H1 (cell line): Measurements from ENCODE around the gene LPXN. TPM values are rescaled to one million over a fixed set of nuclear protein-coding genes. Genes with fewer than 3 reads are reported as not detected.

Source experiments
- CTCF ChIA-PET: fragments of 300-600 bp; sonication (Branson Sonifier 250); formaldehyde crosslinking; loops from one replicate; lab custom pipeline; 2021; ENCODE audit not compliant: partially characterized antibody; lab: Charles Lee
- POLR2A ChIA-PET: fragments of 300-600 bp; sonication (Branson Sonifier 250); formaldehyde crosslinking; loops from one replicate; lab custom pipeline; 2021; ENCODE audit warnings: inconsistent platforms; ENCODE audit not compliant: partially characterized antibody; lab: Charles Lee
- DNase-seq, 2 experiments: peaks; one replicate each; pipeline versions ENCODE4 v3.0.0 to v3.0.0-alpha.2; 2010 to 2022; ENCODE audit warnings: low spot score in 2 of 2, low read depth in 1 of 2, mixed read lengths in 1 of 2
- FAIRE-seq: peaks from 2 replicates; lab custom pipeline; 2011; peaks lifted over from hg19 to GRCh38; lab: Jason Lieb, UNC
- H2AFZ ChIP-seq: 2 replicates; pipeline ENCODE4 v1.8.1; 2012; ENCODE audit warnings: low read length, inconsistent platforms
- H2AK5ac ChIP-seq: 2 replicates; pipeline ENCODE4 v1.6.1; 2013; ENCODE audit warnings: low read depth, low read length
- H2BK120ac ChIP-seq: replicated peaks from 2 replicates; pipeline ENCODE3; 2013; ENCODE audit warnings: low read depth, low read length, inconsistent platforms
- H2BK12ac ChIP-seq: 2 replicates; pipeline ENCODE4 v1.6.1; 2013; ENCODE audit warnings: low read depth, low read length
- H2BK15ac ChIP-seq: 2 replicates; pipeline ENCODE4 v1.6.1; 2013; ENCODE audit warnings: low read length
- H2BK20ac ChIP-seq: 2 replicates; pipeline ENCODE4 v1.6.1; 2013; ENCODE audit warnings: low read length
- H2BK5ac ChIP-seq: 2 replicates; pipeline ENCODE4 v1.6.1; 2013; ENCODE audit warnings: low read depth, low read length
- H3K14ac ChIP-seq: 2 replicates; pipeline ENCODE4 v1.6.1; 2013; ENCODE audit warnings: inconsistent platforms; ENCODE audit not compliant: insufficient read length
- H3K18ac ChIP-seq: 2 replicates; pipeline ENCODE4 v1.6.1; 2013; ENCODE audit warnings: low read length; ENCODE audit errors: extremely low read depth
- H3K23ac ChIP-seq: 2 replicates; pipeline ENCODE4 v1.6.1; 2013; ENCODE audit warnings: inconsistent platforms; ENCODE audit not compliant: insufficient read length
- H3K23me2 ChIP-seq: 2 replicates; pipeline ENCODE4 v1.6.1; 2013; ENCODE audit warnings: low read depth, low read length
- H3K27ac ChIP-seq: 2 replicates; pipeline ENCODE4 v1.6.1; 2011; ENCODE audit warnings: low read depth, low read length, inconsistent platforms
- H3K27me3 ChIP-seq, 4 experiments: replicated peaks in 1 of 4; 1 replicate in 1 of 4; 2 replicates in 3 of 4; pipeline versions ENCODE4 v1.6.1 to v1.8.1; 2011 to 2013; ENCODE audit warnings: low read length in 3 of 4, mild to moderate bottlenecking in 3 of 4, inconsistent platforms in 2 of 4, mixed read lengths in 2 of 4, moderate library complexity in 1 of 4; ENCODE audit not compliant: control insufficient read depth in 3 of 4, insufficient read depth in 3 of 4; ENCODE audit errors: extremely low read depth in 1 of 4
- H3K36me3 ChIP-seq, 4 experiments: 2 replicates each; pipeline versions ENCODE4 v1.6.1 to v1.8.1; 2011 to 2013; ENCODE audit warnings: mild to moderate bottlenecking in 4 of 4, low read length in 3 of 4, moderate library complexity in 2 of 4, control low read depth in 1 of 4, inconsistent platforms in 1 of 4; ENCODE audit not compliant: insufficient read depth in 4 of 4, control insufficient read depth in 2 of 4
- H3K4ac ChIP-seq: replicated peaks from 2 replicates; pipeline ENCODE3; 2013; ENCODE audit warnings: low read length, low read depth, mixed read lengths, inconsistent platforms; ENCODE audit not compliant: insufficient read length
- H3K4me1 ChIP-seq, 4 experiments: replicated peaks in 1 of 4; 1 replicate in 1 of 4; 2 replicates in 3 of 4; pipeline versions ENCODE4 v1.6.1 to v1.8.1; 2011 to 2013; ENCODE audit warnings: low read length in 3 of 4, inconsistent platforms in 2 of 4, mixed read lengths in 1 of 4; ENCODE audit not compliant: insufficient read depth in 4 of 4, control insufficient read depth in 3 of 4
- H3K4me2 ChIP-seq, 2 experiments: 2 replicates each; pipeline versions ENCODE4 v1.6.1 to v1.8.1; 2011 to 2013; ENCODE audit warnings: low read depth in 2 of 2, low read length in 2 of 2, control low read depth in 1 of 2, inconsistent platforms in 1 of 2, mild to moderate bottlenecking in 1 of 2; ENCODE audit not compliant: insufficient read depth in 1 of 2
- H3K4me3 ChIP-seq, 4 experiments: fragments of 200-600, 300-600 bp in 1 of 4; sonication (generic), shearing (Covaris generic), sonication (Bioruptor Twin) in 1 of 4; 2 replicates each; pipeline versions ENCODE4 v1.5.1 to v1.8.1; 2011 to 2016; ENCODE audit warnings: low read length in 4 of 4, low read depth in 3 of 4, control low read depth in 2 of 4, inconsistent platforms in 2 of 4, mild to moderate bottlenecking in 2 of 4, mixed read lengths in 1 of 4, moderate library complexity in 1 of 4; ENCODE audit not compliant: insufficient read depth in 2 of 4; ENCODE audit errors: extremely low read depth in 1 of 4
- H3K56ac ChIP-seq: replicated peaks from 2 replicates; pipeline ENCODE3; 2013; ENCODE audit warnings: low read depth, mild to moderate bottlenecking, mixed read lengths, low read length, inconsistent platforms; ENCODE audit not compliant: insufficient read length
- H3K79me1 ChIP-seq: 2 replicates; pipeline ENCODE4 v1.6.1; 2013; ENCODE audit warnings: low read depth, low read length, control low read depth
- H3K79me2 ChIP-seq, 2 experiments: 2 replicates each; pipeline versions ENCODE4 v1.6.1 to v1.8.1; 2012 to 2013; ENCODE audit warnings: low read length in 2 of 2, mild to moderate bottlenecking in 2 of 2, inconsistent platforms in 1 of 2; ENCODE audit not compliant: insufficient read depth in 2 of 2, control insufficient read depth in 1 of 2
- H3K9ac ChIP-seq, 4 experiments: replicated peaks in 1 of 4; 1 replicate in 1 of 4; 2 replicates in 3 of 4; pipeline versions ENCODE4 v1.6.1 to v1.8.1; 2011 to 2013; ENCODE audit warnings: low read depth in 3 of 4, low read length in 3 of 4, control low read depth in 2 of 4, mild to moderate bottlenecking in 2 of 4, moderate library complexity in 2 of 4, inconsistent platforms in 1 of 4; ENCODE audit errors: extremely low read depth in 1 of 4
- H3K9me3 ChIP-seq, 2 experiments: 2 replicates each; pipeline versions ENCODE4 v1.6.1 to v1.8.1; 2012 to 2013; ENCODE audit warnings: mild to moderate bottlenecking in 2 of 2, moderate library complexity in 2 of 2, control low read depth in 1 of 2, inconsistent platforms in 1 of 2, low read depth in 1 of 2, low read length in 1 of 2, mixed read lengths in 1 of 2; ENCODE audit not compliant: insufficient read depth in 2 of 2
- H4K20me1 ChIP-seq, 2 experiments: replicated peaks in 1 of 2; 2 replicates each; pipeline versions ENCODE3 to v1.8.1; 2011 to 2013; ENCODE audit warnings: inconsistent platforms in 2 of 2, low read length in 2 of 2, mild to moderate bottlenecking in 1 of 2; ENCODE audit not compliant: insufficient read depth in 2 of 2, control insufficient read depth in 1 of 2
- H4K5ac ChIP-seq: 2 replicates; pipeline ENCODE4 v1.6.1; 2013; ENCODE audit warnings: low read length, low read depth, mixed read lengths, inconsistent platforms; ENCODE audit not compliant: insufficient read length
- H4K8ac ChIP-seq: 2 replicates; pipeline ENCODE4 v1.8.0; 2013; ENCODE audit warnings: mild to moderate bottlenecking, moderate library complexity, low read length, inconsistent platforms; ENCODE audit not compliant: insufficient read depth; ENCODE audit errors: extremely low read depth
- H4K91ac ChIP-seq: replicated peaks from 2 replicates; pipeline ENCODE3; 2013; ENCODE audit warnings: low read length, mixed read lengths, inconsistent platforms; ENCODE audit not compliant: insufficient read length
- GABPA ChIP-seq: IDR thresholded peaks from 2 replicates; pipeline ENCODE4 v1.6.1; 2011; ENCODE audit warnings: mild to moderate bottlenecking, low read length, moderate library complexity, borderline replicate concordance; ENCODE audit not compliant: insufficient read depth
- JUN ChIP-seq: IDR thresholded peaks from 2 replicates; pipeline ENCODE4 v1.6.1; 2011; ENCODE audit warnings: low read depth, mild to moderate bottlenecking, improper control_type of control experiment, low read length
- MAFK ChIP-seq: IDR thresholded peaks from 2 replicates; pipeline ENCODE4 v1.6.1; 2012; ENCODE audit warnings: low read depth, mild to moderate bottlenecking, improper control_type of control experiment, low read length
- POLR2A ChIP-seq, 2 experiments: IDR thresholded peaks; 1 replicate in 1 of 2; 2 replicates in 1 of 2; pipeline ENCODE4 v1.6.1; 2011; ENCODE audit warnings: low read depth in 2 of 2, low read length in 2 of 2, mild to moderate bottlenecking in 2 of 2; ENCODE audit errors: control extremely low read depth in 1 of 2
- WGBS, 2 experiments: shearing (Covaris generic) in 1 of 2; methylation state at CpG; one replicate each; pipeline versions ENCODE4 v1.1.6 to v1.1.7; 2013 to 2015; ENCODE audit warnings: low lambda C conversion rate in 2 of 2, mixed read lengths in 2 of 2, inconsistent platforms in 1 of 2, low coverage in 1 of 2, missing lambda C conversion rate in 1 of 2; ENCODE audit not compliant: insufficient replicate concordance in 2 of 2, insufficient coverage in 1 of 2, insufficient read length in 1 of 2; ENCODE audit errors: extremely low coverage in 1 of 2, missing lambda C conversion rate in 1 of 2; 5-methylcytosine and 5-hydroxymethylcytosine counted together
- polyA plus RNA-seq, 7 experiments: library from polyadenylated mRNA; depleted of rRNA in 3 of 7; stranded (reverse) in 5 of 7; unstranded in 2 of 7; fragments of >200 nt in 5 of 7; fragments of 200-250 nt in 2 of 7; gene quantifications; 1 replicate in 5 of 7; 2 replicates in 1 of 7; 4 replicates in 1 of 7; pipeline versions ENCODE4 v1.2.1 to v1.2.3, GENCODE V29; 2011 to 2013; ENCODE audit warnings: missing spikeins in 2 of 7, mixed read lengths in 2 of 7
- total RNA-seq: library from RNA; stranded (reverse); fragmentation: NEBNext Ultra II Directional; extraction: Animal tissue kit (Norgen Biotek cat#: 25700); gene quantifications from 2 replicates; pipeline ENCODE4 v1.2.1, GENCODE V29; 2021

Gene LPXN
- total and polyA plus RNA-seq, 2 of the 8 experiments (the other 6 are each of a cell fraction or from before 2014, with no cell fraction given): 1.4 to 2.7 TPM

- H2BK20ac ChIP-seq: no peak overlapping the region
- H3K79me2 ChIP-seq: no peaks in the 10 kb centered on the region
- H3K23me2 ChIP-seq: no peaks in the 10 kb centered on the region
- ChIA-PET CTCF (interaction anchor here (0.6 to 1.4 kb wide), 2 partner anchors 18 to 392 kb away, joined by 3 to 6 read pairs; no protein-coding TSS in a partner anchor), POLR2A (no interaction called here)
- FAIRE-seq: no peak
- H3K9me3 ChIP-seq: no peaks in the 10 kb centered on the region
- H4K20me1 ChIP-seq: no peaks in the 10 kb centered on the region
- no peak overlapping the region for H3K4me3 ChIP-seq
- H3K27me3 ChIP-seq: no peaks in the 10 kb centered on the region
- no peak overlapping the region for H3K4me2 ChIP-seq
- no peaks in the 10 kb centered on the region for H3K36me3 ChIP-seq
- no peak overlapping the region for H3K18ac ChIP-seq
- H3K79me1 ChIP-seq: no peaks in the 10 kb centered on the region
- H3K4me1 ChIP-seq: no peaks in the 10 kb centered on the region
- no peak overlapping the region for H2BK12ac ChIP-seq
- H2AFZ ChIP-seq: no peak overlapping the region
- H2BK15ac ChIP-seq: no peak overlapping the region
- H3K9ac ChIP-seq: no peak overlapping the region
- H2BK120ac ChIP-seq: no peak overlapping the region
- WGBS, 2 experiments: 85% methylated on average over 4 of the region's 4 CpGs; no CpG with 5 or more reads in 1 of the 2 experiments
- H4K91ac ChIP-seq: no peak overlapping the region
- no peak overlapping the region for H4K5ac ChIP-seq
- TF ChIP-seq GABPA: no peak
- no peak for TF ChIP-seq POLR2A (IDR thresholded peaks at IDR 0.05; ENCODE audit: control extremely low read depth in 1 of 2, low read depth in 2 of 2, low read length in 2 of 2)
- no peak for TF ChIP-seq JUN
- no peak for TF ChIP-seq MAFK
- TF ChIP-seq, all 59 proteins: peak for 0
- no peak overlapping the region for H4K8ac ChIP-seq
- no peak overlapping the region for H2AK5ac ChIP-seq
- no peak overlapping the region for H2BK5ac ChIP-seq
- H3K23ac ChIP-seq: no peak overlapping the region
- no peak overlapping the region for H3K14ac ChIP-seq
- H3K4ac ChIP-seq: no peak overlapping the region
- no peak overlapping the region for H3K56ac ChIP-seq
- no peak for DNase-seq
- H3K27ac ChIP-seq: no peak overlapping the region
Measured at GRCh38 chr11:58505849-58506248, 69.8 kb downstream of the LPXN start.
